Thoracic aorta (tissue), 2 donors: ENCODE results near the gene SFTPD. TPM values are rescaled to one million over a fixed set of nuclear protein-coding genes. Genes with fewer than 3 reads are reported as not detected.

ENCODE experiments used
- ATAC-seq: fragments of 150-250 bp; one replicate; pipeline ENCODE4 v1.8.0; 2017; ENCODE audit warnings: low read depth; ENCODE audit not compliant: insufficient number of reproducible peaks, low FRiP score
- DNase-seq: peaks from one replicate; pipeline ENCODE4 v3.0.0-alpha.2; 2020; ENCODE audit warnings: low spot score
- H3K27ac ChIP-seq, 2 donors: fragments of 200-600 bp; sonication (generic); 1 replicate in 1 of 2; 2 replicates in 1 of 2; pipeline ENCODE4 v1.5.1; 2016; ENCODE audit warnings: mild to moderate bottlenecking in 2 of 2, moderate library complexity in 2 of 2
- H3K27me3 ChIP-seq: fragments of 200-600 bp; sonication (generic); replicated peaks from 2 replicates; pipeline ENCODE4 v1.6.0; 2016; ENCODE audit warnings: mild to moderate bottlenecking; ENCODE audit not compliant: insufficient read depth
- H3K36me3 ChIP-seq: fragments of 200-600 bp; sonication (generic); one replicate; pipeline ENCODE4 v1.5.1; 2016
- H3K4me1 ChIP-seq, 2 donors: fragments of 200-600 bp; sonication (generic); 1 replicate in 1 of 2; 2 replicates in 1 of 2; pipeline versions ENCODE4 v1.5.1 to v1.6.0; 2016; ENCODE audit warnings: low read depth in 2 of 2, mild to moderate bottlenecking in 1 of 2; ENCODE audit not compliant: control insufficient read depth in 1 of 2
- H3K4me3 ChIP-seq: fragments of 200-600 bp; sonication (generic); 2 replicates; pipeline ENCODE4 v1.5.1; 2016; ENCODE audit warnings: mild to moderate bottlenecking
- H3K9me3 ChIP-seq: fragments of 200-600 bp; sonication (generic); 2 replicates; pipeline ENCODE4 v1.5.1; 2016
- total RNA-seq, 2 donors: library from RNA; depleted of rRNA; stranded (reverse); fragments of >200 nt; gene quantifications; one replicate each; pipeline versions ENCODE4 v1.1.0 to v1.2.3, GENCODE V29; 2016
- TF ChIP-seq, protein P1 (sequence below): fragments of 200-600 bp; sonication (generic); IDR thresholded peaks from one replicate; pipeline ENCODE4 v1.5.1; 2019; ENCODE audit warnings: antibody characterized with exemption

Gene SFTPD
- total RNA-seq, 2 donors from 2014 or later = 2.6 TPM; not detected in 1

DNA sequence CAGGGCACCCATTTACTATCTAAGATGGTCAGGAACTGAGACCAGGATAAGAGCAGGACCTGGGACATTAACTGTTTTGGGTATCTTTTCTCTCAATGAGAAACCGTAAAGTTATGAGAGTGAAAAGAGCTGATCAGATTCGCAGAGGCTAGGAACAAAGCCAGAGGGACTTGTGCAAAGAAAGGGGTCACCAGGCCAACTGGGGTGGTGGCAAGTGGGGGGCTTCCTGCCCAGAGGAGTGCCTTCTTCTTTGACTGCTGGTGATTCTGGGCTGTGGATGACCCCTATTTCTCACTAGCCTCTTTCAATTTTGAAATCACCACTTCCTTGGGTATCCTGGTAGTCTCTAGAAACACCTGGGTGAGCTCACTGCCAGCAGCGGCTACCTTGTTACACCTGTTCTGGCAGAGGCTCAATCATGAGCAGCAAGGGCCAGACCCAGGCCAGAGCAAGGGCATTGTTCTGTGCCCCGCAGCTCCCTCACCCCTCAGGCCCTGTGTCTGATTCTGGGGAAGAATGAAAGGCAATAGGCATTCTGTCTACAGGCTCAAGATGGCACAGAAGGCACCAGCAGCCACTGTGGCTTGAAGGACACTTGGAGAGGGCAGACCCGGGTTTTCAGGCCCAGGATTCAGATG is 999 bp downstream of the SFTPD start:
- Histone ChIP-seq H3K36me3 (no peaks in the 10 kb centered on the region), H3K27me3 (no peaks in the 10 kb centered on the region), H3K4me3 (no peak overlapping the region), H3K27ac (no peak overlapping the region), H3K9me3 (peaks cover 7% of the 10 kb centered on the region), H3K4me1 (no peaks in the 10 kb centered on the region)
- TF ChIP-seq, protein P1, sequence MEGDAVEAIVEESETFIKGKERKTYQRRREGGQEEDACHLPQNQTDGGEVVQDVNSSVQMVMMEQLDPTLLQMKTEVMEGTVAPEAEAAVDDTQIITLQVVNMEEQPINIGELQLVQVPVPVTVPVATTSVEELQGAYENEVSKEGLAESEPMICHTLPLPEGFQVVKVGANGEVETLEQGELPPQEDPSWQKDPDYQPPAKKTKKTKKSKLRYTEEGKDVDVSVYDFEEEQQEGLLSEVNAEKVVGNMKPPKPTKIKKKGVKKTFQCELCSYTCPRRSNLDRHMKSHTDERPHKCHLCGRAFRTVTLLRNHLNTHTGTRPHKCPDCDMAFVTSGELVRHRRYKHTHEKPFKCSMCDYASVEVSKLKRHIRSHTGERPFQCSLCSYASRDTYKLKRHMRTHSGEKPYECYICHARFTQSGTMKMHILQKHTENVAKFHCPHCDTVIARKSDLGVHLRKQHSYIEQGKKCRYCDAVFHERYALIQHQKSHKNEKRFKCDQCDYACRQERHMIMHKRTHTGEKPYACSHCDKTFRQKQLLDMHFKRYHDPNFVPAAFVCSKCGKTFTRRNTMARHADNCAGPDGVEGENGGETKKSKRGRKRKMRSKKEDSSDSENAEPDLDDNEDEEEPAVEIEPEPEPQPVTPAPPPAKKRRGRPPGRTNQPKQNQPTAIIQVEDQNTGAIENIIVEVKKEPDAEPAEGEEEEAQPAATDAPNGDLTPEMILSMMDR = no peak
- DNase-seq (no peak), ATAC-seq (no peak)

DNA sequence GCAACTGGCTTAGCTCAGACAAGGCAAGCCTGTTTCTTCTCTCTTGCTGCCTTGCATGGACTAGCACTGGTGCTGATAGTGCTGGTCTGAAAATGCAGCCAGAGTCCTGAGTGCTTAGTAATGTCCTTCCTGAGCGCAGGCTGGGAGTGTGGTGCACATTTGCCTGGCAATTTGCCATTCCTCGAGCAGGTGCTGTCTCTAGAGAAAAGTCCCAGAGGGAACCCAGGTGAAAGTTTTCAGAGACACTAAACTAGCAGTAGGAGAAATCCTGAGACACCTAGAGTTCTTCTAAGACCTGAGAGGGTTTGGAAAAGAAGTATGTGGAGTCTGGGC is 1.9 kb downstream of the SFTPD start:
- no peaks in the 10 kb centered on the region for H3K4me1 ChIP-seq
- no peaks in the 10 kb centered on the region for H3K36me3 ChIP-seq
- no peak for ATAC-seq
- H3K27me3 ChIP-seq = no peaks in the 10 kb centered on the region
- TF ChIP-seq, protein P1 = no peak
- no peak overlapping the region for H3K4me3 ChIP-seq
- no peak overlapping the region for H3K27ac ChIP-seq
- H3K9me3 ChIP-seq = peaks cover 7% of the 10 kb centered on the region
- DNase-seq = no peak

DNA sequence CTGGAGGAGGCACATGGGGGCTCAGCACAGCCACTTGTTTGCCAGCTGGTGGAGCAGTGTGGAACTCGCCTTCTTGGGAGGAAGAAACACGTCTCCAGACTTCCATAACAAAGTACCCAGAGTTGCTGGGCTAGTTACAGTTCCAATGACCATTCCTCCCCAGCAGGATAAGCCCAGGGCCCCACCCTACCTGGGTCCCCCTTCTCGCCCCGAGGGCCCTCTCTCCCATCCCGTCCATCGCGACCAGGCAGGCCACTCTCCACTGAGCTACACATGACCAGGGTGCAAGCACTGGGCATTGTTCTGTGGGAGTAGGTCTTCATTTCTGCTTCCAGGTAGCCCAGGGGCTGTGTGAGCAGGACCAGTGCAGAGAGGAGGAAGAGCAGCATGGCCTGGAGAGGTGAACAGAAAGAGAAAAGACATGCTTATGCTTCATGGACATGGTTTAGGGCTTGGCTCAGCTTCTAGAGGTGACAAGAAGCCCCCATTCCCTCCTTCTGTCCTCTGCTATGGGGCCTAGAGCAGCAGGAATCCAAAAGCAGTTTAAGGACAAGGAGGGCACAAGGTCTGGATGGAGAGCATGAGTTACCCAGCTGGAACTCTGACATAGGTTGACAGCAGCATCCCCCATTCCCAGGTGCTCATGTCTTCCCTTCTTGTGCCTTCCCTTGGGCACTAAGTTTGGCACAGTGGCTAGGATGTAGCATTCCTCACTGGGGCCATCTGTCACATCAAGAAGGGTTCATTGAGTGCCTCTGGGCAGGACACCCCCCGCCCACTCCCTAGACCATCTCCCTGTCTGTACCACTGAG is 2.4 kb downstream of the SFTPD start:
- Histone ChIP-seq H3K27me3 (no peaks in the 10 kb centered on the region), H3K9me3 (peaks cover 5% of the 10 kb centered on the region), H3K36me3 (no peaks in the 10 kb centered on the region), H3K27ac (no peak overlapping the region), H3K4me1 (no peaks in the 10 kb centered on the region), H3K4me3 (no peak overlapping the region)
- DNase-seq (no peak), ATAC-seq (no peak)
- TF ChIP-seq, protein P1 = no peak

DNA sequence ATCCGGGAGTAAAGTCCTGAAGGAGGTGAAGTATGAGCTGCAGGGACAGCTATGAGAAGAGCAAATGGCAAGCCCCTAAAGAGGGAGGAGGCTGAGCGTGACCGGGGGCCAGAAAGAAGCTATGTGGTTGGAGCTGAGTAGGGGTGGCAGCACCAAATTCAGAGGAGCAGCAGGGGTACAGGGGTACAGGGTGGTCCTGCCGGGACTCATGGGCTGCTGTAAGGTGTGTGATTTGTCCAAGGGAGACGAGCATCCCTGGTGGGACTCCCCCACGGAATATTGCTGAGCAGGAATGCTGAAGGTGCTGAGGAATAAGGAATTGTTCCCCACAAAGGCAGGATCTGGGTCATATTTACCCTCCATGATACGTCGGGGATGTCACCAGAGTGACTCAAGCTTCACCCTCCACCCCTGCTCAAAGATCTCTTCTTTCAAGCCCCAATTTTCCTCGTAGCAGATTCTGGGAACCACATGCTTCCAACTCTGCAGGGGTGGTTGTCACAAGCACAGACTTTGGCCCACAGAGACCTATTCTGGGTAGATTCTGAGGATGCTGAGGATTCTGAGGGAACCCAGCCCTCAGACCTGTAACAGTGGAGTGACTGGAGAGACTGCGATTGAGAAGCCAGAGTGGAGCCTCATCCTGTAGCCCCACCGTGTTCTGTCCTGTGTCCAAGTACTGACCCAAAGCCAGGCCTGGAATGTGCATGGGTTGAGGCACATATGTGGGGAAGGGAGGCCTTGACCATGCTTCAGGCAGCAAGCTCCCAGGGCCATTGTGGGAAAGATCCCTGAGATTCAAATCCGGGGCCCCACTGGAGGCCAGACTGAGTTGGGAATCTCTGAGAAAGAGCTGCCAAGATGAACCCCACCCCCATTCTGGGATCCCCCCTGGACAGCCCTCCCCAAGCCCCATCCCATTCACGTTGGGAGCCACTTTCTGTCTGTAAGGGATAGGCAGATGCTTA is 4.2 kb downstream of the SFTPD start:
- Histone ChIP-seq H3K4me3 (no peak overlapping the region), H3K9me3 (no peaks in the 10 kb centered on the region), H3K27ac (no peak overlapping the region), H3K36me3 (no peaks in the 10 kb centered on the region), H3K27me3 (no peaks in the 10 kb centered on the region), H3K4me1 (no peaks in the 10 kb centered on the region)
- TF ChIP-seq, protein P1 = no peak
- DNase-seq (no peak), ATAC-seq (no peak)

DNA sequence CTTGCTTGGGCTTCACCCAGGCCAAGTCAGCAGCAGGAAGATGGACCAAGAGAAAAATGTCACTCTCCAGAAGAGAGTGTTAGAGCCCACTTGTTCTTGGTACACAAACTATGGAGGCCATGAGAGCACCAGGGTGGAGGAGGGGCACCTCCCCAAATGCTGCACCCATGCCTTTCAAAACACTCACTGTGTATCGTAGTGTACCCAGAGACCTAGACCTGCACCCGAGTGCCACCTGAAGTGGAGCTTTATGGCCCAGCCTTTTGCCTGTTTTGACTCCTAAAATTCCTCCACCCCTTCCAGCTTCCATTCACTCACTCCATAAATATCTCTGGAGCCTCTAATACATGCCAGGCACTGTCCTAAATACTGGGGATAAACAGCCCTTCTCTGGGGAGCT is 5.0 kb downstream of the SFTPD start:
- H3K4me1 ChIP-seq = no peaks in the 10 kb centered on the region
- ATAC-seq = no peak
- H3K36me3 ChIP-seq = no peaks in the 10 kb centered on the region
- H3K27me3 ChIP-seq = no peaks in the 10 kb centered on the region
- no peak for DNase-seq
- H3K9me3 ChIP-seq = no peaks in the 10 kb centered on the region
- TF ChIP-seq, protein P1 = no peak
- no peak overlapping the region for H3K4me3 ChIP-seq
- H3K27ac ChIP-seq = no peak overlapping the region
